A549 (cell line): Measurements from ENCODE around the gene NFAM1. TPM values are rescaled to one million over a fixed set of nuclear protein-coding genes. Genes with fewer than 3 reads are reported as not detected.

Experiments used
- ATAC-seq, 2 experiments: fragments of 200-7000 bp in 1 of 2; fragments of >200 bp in 1 of 2; cut with Nextera tagmentation in 1 of 2; cut with Tn5 transposase in 1 of 2; 3 replicates each; pipeline versions ENCODE4 v1.8.0 to v1.9.1; 2018 to 2020; ENCODE audit warnings: mild to moderate bottlenecking in 1 of 2, moderate library complexity in 1 of 2
- CTCF ChIA-PET: fragments of 300-600 bp; sonication (Branson Sonifier 250); formaldehyde crosslinking; extraction: SDS; loops from one replicate; lab custom pipeline; 2021; ENCODE audit warnings: antibody characterized with exemption, inconsistent platforms; lab: Yijun Ruan, JAX
- POLR2A ChIA-PET: fragments of 350-600 bp; formaldehyde crosslinking; extraction: SDS; loops from one replicate; lab custom pipeline; 2021; ENCODE audit warnings: antibody characterized with exemption, inconsistent platforms; lab: Yijun Ruan, JAX
- DNase-seq, 2 experiments: peaks; one replicate each; pipeline versions ENCODE4 v3.0.0 to v3.0.0-alpha.2; 2011 to 2016; ENCODE audit warnings: low read depth in 1 of 2, low spot score in 1 of 2
- FAIRE-seq: peaks from 2 replicates; lab custom pipeline; 2011; peaks lifted over from hg19 to GRCh38; lab: Jason Lieb, UNC
- H3K27ac ChIP-seq, 2 experiments: fragments of >200 bp; sonication (Bioruptor Twin); formaldehyde crosslinking; 3 replicates each; pipeline ENCODE4 v1.5.1; 2016 to 2017
- H3K4me1 ChIP-seq: fragments of >200 bp; sonication (Bioruptor Twin); formaldehyde crosslinking; 3 replicates; pipeline ENCODE4 v1.6.1; 2016
- H3K4me2 ChIP-seq: fragments of >200 bp; sonication (Bioruptor Twin); formaldehyde crosslinking; 3 replicates; pipeline ENCODE4 v1.6.1; 2016
- H3K4me3 ChIP-seq: fragments of >200 bp; sonication (Bioruptor Twin); formaldehyde crosslinking; 3 replicates; pipeline ENCODE4 v1.5.1; 2016
- H3K9me3 ChIP-seq: fragments of >200 bp; sonication (Bioruptor Twin); formaldehyde crosslinking; 3 replicates; pipeline ENCODE4 v1.6.1; 2016
- EHF ChIP-seq: fragments of 250-450 bp; sonication (Bioruptor Pico); IDR thresholded peaks from 2 replicates; pipeline ENCODE4 v1.5.0; 2020; ENCODE audit warnings: mild to moderate bottlenecking
- EHMT2 ChIP-seq: fragments of 200-600 bp; sonication (generic); IDR thresholded peaks from 2 replicates; pipeline ENCODE4 v1.6.1; 2016; ENCODE audit warnings: antibody characterized with exemption, low read depth, mild to moderate bottlenecking, moderate library complexity
- FOSB ChIP-seq: fragments of 250-450 bp; sonication (Bioruptor Pico); IDR thresholded peaks from 2 replicates; pipeline ENCODE4 v1.5.0; 2020; ENCODE audit warnings: mild to moderate bottlenecking, moderate library complexity
- FOSL2 ChIP-seq, 2 experiments: fragments of 450-650 bp in 1 of 2; fragments of >200 bp in 1 of 2; sonication (Bioruptor Twin) in 1 of 2; formaldehyde crosslinking; IDR thresholded peaks; 2 replicates each; pipeline versions ENCODE4 v1.5.0 to v1.6.1; 2016 to 2020; ENCODE audit warnings: mild to moderate bottlenecking in 1 of 2, moderate library complexity in 1 of 2
- KDM1A ChIP-seq: fragments of 200-600 bp; sonication (generic); IDR thresholded peaks from 2 replicates; pipeline ENCODE4 v1.6.1; 2016; ENCODE audit warnings: low read depth, mild to moderate bottlenecking
- KDM5A ChIP-seq: fragments of 200-600 bp; sonication (generic); IDR thresholded peaks from 2 replicates; pipeline ENCODE4 v1.6.1; 2016; ENCODE audit warnings: antibody characterized with exemption, mild to moderate bottlenecking
- MAFK ChIP-seq: fragments of 450-650 bp; IDR thresholded peaks from 2 replicates; pipeline ENCODE4 v1.6.1; 2014; ENCODE audit not compliant: partially characterized antibody
- POLR2A ChIP-seq: IDR thresholded peaks from 2 replicates; pipeline ENCODE4 v1.6.1; 2012; ENCODE audit warnings: mild to moderate bottlenecking, low read length
- SMC3 ChIP-seq: fragments of >200 bp; sonication (Bioruptor Twin); formaldehyde crosslinking; IDR thresholded peaks from 3 replicates; pipeline ENCODE4 v1.6.1; 2018; ENCODE audit warnings: inconsistent platforms
- ZFP36 ChIP-seq: fragments of 450-650 bp; IDR thresholded peaks from 2 replicates; pipeline ENCODE4 v1.6.1; 2014; ENCODE audit warnings: borderline replicate concordance; ENCODE audit not compliant: partially characterized antibody
- WGBS: methylation state at CpG from one replicate; pipeline ENCODE4 v1.1.6; 2017; ENCODE audit errors: missing lambda C conversion rate; 5-methylcytosine and 5-hydroxymethylcytosine counted together
- polyA plus RNA-seq, 4 experiments: library from polyadenylated mRNA; depleted of rRNA in 3 of 4; stranded (reverse); fragments of >200 nt; fragmentation: RNase III in 1 of 4; extraction: RNeasy Plus Mini Kit Qiagen cat#74134 plus additional on column Dnase treatment in 1 of 4; gene quantifications; 2 replicates in 3 of 4; 3 replicates in 1 of 4; pipeline ENCODE4 v1.2.3, GENCODE V29; 2011 to 2017
- TF ChIP-seq, protein P1 (sequence below): fragments of 200-600 bp; sonication (generic); IDR thresholded peaks from 2 replicates; pipeline ENCODE4 v1.6.1; 2016; ENCODE audit warnings: antibody characterized with exemption, mild to moderate bottlenecking, moderate library complexity
- TF ChIP-seq, protein P2 (sequence below): IDR thresholded peaks from 2 replicates; pipeline ENCODE4 v1.6.1; 2012
- TF ChIP-seq, protein P3 (sequence below): fragments of 250-450 bp; sonication (Bioruptor Pico); IDR thresholded peaks from 2 replicates; pipeline ENCODE4 v1.5.0; 2020; ENCODE audit warnings: low read depth, mild to moderate bottlenecking, moderate library complexity

Gene NFAM1
- polyA plus RNA-seq, 2 of the 4 experiments (the other 2 are of a cell fraction), result not detected

DNA sequence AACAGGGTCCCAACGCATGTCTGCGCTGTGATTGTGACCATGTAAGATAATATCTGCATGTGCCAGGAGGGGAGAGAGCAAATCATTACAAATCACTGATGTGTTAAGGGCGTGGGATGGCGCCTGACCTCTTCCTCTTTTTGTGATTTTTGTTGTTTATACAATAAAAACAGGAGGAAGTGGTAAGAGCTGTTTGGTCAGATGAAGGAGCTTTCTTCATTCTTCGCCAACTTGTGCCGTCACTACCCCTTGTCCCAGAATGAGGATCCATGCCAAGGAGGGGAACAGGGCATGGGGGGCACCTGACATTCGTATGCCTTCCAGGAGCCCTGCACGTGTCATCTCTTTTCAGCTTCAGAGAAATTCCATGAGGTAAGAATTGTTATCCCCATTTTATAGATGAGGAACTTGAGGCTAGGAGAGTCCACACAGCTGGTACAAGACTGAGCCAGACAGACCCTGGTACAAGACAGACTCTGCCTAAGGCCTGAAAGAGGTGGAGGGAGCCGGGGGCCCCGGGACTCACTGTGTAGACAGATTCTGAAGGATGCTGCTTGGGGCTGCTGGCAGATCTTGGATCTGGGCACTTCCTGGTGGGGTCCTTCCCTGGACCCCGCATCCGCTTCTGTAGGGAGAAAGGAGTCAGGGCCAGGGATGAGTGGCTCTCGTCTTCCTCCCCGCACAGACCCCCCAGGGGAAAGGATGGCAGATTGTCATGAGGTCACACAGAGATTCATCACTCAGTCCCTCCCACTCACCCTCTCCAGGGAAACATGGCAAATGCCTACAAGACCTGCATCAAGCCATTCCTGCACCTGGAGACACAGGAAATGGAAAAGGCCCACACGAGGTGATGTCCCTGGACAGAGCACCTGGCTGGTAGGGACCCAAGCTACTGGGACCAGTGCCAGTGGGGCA, 34.6 kb downstream of the NFAM1 start:
- Histone ChIP-seq H3K4me3 (no peak overlapping the region), H3K4me1 (no peaks in the 10 kb centered on the region), H3K27ac (no peak overlapping the region), H3K9me3 (no peaks in the 10 kb centered on the region), H3K4me2 (no peak overlapping the region)
- ChIA-PET POLR2A (no interaction called here), CTCF (no interaction called here)
- 77% methylated on average over 12 of the region's 15 CpGs for WGBS
- DNase-seq, result no peak
- no peak for ATAC-seq
- FAIRE-seq, result no peak
- no peak for TF ChIP-seq POLR2A
- no peak for TF ChIP-seq FOSL2 (IDR thresholded peaks at IDR 0.05)
- TF ChIP-seq FOSL2 (CRISPR knock-in tag; IDR thresholded peaks at IDR 0.05), result no peak
- no peak for TF ChIP-seq EHF (CRISPR knock-in tag)
- TF ChIP-seq, protein P1, sequence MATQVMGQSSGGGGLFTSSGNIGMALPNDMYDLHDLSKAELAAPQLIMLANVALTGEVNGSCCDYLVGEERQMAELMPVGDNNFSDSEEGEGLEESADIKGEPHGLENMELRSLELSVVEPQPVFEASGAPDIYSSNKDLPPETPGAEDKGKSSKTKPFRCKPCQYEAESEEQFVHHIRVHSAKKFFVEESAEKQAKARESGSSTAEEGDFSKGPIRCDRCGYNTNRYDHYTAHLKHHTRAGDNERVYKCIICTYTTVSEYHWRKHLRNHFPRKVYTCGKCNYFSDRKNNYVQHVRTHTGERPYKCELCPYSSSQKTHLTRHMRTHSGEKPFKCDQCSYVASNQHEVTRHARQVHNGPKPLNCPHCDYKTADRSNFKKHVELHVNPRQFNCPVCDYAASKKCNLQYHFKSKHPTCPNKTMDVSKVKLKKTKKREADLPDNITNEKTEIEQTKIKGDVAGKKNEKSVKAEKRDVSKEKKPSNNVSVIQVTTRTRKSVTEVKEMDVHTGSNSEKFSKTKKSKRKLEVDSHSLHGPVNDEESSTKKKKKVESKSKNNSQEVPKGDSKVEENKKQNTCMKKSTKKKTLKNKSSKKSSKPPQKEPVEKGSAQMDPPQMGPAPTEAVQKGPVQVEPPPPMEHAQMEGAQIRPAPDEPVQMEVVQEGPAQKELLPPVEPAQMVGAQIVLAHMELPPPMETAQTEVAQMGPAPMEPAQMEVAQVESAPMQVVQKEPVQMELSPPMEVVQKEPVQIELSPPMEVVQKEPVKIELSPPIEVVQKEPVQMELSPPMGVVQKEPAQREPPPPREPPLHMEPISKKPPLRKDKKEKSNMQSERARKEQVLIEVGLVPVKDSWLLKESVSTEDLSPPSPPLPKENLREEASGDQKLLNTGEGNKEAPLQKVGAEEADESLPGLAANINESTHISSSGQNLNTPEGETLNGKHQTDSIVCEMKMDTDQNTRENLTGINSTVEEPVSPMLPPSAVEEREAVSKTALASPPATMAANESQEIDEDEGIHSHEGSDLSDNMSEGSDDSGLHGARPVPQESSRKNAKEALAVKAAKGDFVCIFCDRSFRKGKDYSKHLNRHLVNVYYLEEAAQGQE, result no peak
- TF ChIP-seq EHMT2, result no peak
- TF ChIP-seq ZFP36, result no peak
- no peak for TF ChIP-seq FOSB
- TF ChIP-seq, protein P2, sequence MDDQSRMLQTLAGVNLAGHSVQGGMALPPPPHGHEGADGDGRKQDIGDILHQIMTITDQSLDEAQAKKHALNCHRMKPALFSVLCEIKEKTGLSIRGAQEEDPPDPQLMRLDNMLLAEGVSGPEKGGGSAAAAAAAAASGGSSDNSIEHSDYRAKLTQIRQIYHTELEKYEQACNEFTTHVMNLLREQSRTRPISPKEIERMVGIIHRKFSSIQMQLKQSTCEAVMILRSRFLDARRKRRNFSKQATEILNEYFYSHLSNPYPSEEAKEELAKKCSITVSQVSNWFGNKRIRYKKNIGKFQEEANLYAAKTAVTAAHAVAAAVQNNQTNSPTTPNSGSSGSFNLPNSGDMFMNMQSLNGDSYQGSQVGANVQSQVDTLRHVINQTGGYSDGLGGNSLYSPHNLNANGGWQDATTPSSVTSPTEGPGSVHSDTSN, result no peak

DNA sequence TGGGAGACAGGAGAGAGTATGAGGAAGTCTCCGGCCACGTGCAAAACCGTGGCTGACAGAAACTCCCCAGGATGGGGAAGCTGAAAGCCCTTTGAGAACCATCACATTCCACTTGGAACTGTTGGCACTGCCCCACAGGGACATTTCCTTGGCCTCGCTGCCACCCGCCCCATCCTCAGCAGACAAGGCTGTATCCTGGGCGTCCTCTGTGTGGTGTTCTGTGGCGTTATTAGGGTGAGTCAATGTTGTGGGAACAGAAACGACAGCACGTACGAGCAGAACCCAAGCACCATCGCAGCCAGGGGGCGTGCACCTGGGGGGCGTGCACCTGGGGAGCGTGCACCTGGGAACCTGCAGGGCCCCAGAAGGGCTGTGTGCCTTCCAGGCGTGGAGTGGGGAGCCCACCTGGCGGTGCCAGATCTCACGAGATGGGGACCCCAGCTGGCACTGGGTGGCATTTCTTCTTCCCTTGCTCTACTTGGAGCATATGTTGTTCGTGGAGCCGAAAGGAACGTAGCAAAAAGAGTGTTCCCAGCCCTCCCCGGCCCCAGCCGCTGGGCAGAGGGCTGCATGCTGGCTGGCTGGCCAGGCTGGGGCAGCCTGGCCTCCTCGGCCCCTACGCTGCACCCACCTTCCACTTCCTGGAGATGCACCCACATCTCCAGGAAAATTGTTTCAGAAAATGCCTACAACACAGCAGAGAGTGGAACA, 35.4 kb downstream of the NFAM1 start:
- Histone ChIP-seq H3K4me3 (no peak overlapping the region), H3K27ac (no peak overlapping the region), H3K4me2 (no peak overlapping the region), H3K9me3 (no peaks in the 10 kb centered on the region), H3K4me1 (no peaks in the 10 kb centered on the region)
- ATAC-seq, result 0 out of 6 replicates have a peak, but pooled peaks of 1 of the 2 experiments have one; percentile 49
- 59% methylated on average over 11 of the region's 24 CpGs for WGBS
- TF ChIP-seq KDM5A (no peak), FOSL2 (IDR thresholded peaks at IDR 0.05) (no peak), FOSL2 (CRISPR knock-in tag; IDR thresholded peaks at IDR 0.05) (no peak), SMC3 (no peak), KDM1A (no peak), MAFK (no peak)
- TF ChIP-seq, protein P3, sequence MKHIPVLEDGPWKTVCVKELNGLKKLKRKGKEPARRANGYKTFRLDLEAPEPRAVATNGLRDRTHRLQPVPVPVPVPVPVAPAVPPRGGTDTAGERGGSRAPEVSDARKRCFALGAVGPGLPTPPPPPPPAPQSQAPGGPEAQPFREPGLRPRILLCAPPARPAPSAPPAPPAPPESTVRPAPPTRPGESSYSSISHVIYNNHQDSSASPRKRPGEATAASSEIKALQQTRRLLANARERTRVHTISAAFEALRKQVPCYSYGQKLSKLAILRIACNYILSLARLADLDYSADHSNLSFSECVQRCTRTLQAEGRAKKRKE (CRISPR knock-in tag), result no peak
- TF ChIP-seq, protein P2, result no peak
- no peak for FAIRE-seq
- ChIA-PET POLR2A (no interaction called here), CTCF (no interaction called here)
- no peak for DNase-seq
